Stimulated activated CD8-positive, alpha-beta memory T cell treated with anti-CD3 and anti-CD28 coated beads, Interleukin-7, amount 100 ng/mL, for 48 hours (primary cell): ENCODE measurements around the gene CD79B.
"Not testable (repeated sequence)": the region's sequence is repeated elsewhere in the genome, so short reads cannot be mapped to it uniquely, and the experiment has no call there.

Experiments used
- DNase-seq, 2 donors: peaks; one replicate each; pipeline ENCODE4 v3.0.0-alpha.2; 2020; ENCODE audit warnings: low read depth in 1 of 2; ENCODE audit errors: extremely low read depth in 1 of 2

The CD79B gene

GRCh38 chr17:63881935-63882601 lies 50.1 kb downstream of the CD79B start, which contains the start of gene GH2:
GH2 (minus strand) TSS chr17:63881944; CDS start chr17:63881801, 143 bp downstream.
- peak in 1 of 2 donors; percentile 32 for DNase-seq

GRCh38 chr17:63881337-63881736 lies 50.8 kb downstream of the CD79B start:
- DNase-seq, result not testable (repeated sequence)

GRCh38 chr17:63880706-63881105 lies 51.4 kb downstream of the CD79B start:
- no peak for DNase-seq
